Fibroblast of peridontal ligament (primary cell): ENCODE data around the gene TSEN54.
A peak's percentile ranks its signal among the peaks of the same experiment; 100 is the strongest.

ENCODE experiments used
- DNase-seq: peaks from one replicate; pipeline ENCODE4 v3.0.0-alpha.2; 2010; ENCODE audit errors: extremely low read depth

The TSEN54 gene

DNA sequence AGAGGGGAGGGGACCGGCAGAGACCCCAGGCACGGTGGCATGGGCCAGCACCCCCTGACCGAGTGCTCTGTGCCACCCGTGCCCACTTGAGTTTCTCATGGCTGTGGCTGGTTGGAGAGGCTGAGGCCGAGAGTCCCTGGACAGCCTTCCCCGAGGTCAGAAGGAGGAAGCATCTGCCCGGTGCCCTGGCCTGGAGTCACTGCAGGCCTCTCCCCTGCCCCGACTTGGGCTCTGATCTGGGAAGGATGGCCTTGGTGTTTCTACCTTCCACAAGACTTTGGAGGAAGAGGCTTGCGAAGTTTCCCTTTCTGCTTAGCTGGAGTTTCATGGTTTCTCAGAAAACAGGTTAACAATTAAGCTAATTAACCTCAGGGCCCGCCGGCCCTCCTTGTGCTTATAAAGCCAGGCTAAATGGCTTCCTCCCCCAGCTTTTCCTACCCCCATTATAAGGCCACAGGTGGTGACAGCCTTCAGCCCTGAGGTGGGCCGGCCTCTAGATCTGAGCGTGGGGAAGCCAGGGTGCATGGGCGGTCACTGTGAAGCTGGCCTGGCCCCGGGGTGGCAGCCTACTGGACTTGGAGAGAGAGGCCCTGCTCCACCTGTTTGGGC, 26.5 kb downstream of the TSEN54 start:
- no peak for DNase-seq

DNA sequence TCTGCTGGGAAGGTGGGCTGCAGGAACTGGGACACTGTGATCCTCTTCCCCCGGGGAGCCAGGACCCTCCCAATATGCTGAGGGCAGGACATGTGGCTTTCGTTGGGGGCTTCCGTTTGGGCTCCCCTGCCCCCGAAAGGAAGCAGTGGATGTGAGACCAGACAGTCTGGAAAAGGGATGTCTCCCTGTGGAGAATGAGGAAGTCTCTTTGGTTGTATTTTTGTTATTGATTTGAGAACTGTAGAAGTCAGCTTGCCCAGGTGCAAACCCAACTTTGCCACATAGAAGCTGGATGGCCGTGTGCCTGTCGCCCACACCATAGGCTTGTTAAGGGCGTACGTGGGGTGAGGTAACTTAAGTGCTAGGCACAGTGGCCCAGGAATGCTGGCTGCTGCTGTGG, 27.9 kb downstream of the TSEN54 start:
- DNase-seq = no peak

DNA sequence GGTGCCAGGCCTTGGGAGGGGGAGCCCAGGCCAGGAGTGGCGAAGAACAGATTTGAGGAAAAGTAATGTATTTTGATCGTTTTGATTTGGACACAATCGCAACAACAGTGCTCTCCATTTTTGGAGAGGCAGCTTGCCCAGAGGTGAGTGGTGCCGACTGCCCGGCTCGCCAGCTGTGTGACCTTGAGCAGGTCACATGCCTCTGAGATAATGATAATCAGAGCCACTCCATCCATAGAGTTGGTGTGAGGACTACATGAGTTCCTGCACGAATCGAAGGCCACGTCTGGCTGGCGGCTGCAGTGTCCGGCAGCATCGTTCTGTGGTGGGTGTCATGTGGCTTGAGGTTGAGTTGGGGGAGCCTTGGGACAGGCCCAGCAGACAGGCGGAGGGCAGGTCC, 29.9 kb downstream of the TSEN54 start:
- no peak for DNase-seq

DNA sequence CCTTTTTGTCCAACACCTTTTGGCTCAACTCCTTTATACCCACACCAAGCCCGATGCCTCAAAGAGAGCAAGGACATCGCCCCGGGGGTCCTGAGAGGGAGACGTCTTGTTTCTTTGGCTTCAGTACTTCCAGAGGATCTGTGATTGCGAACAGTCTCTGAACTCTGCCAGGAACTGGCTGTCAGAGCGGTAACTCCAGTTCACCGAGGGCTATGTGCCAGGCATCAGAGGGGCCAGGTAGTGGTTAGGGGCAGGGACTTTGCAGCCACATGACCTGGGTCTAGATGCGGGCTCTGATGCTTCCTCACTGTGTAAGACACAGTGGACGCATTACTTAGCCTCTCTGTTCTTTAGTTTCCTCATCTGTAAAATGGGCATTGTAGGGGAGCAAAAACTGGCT, 30.8 kb downstream of the TSEN54 start:
- DNase-seq = no peak

DNA sequence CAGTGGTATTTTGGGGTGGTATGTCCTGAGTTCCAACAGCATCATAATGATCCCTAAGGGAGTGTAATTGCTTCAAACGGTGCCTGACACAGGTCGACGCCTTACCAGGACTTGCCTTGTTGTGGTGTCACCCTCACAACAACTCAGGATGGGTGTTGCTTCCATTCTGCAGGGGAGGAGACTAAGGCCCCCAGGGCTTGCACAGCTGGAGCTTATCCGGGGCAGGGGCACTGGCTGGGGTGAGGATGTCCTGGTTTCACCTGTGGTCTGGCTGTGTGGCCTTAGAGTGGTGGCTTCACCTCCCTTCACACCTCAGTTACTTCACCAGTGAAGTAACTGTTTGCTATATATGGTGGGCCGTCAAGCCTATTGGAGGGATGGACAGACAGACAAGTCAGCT, 32.5 kb downstream of the TSEN54 start:
- no peak for DNase-seq

DNA sequence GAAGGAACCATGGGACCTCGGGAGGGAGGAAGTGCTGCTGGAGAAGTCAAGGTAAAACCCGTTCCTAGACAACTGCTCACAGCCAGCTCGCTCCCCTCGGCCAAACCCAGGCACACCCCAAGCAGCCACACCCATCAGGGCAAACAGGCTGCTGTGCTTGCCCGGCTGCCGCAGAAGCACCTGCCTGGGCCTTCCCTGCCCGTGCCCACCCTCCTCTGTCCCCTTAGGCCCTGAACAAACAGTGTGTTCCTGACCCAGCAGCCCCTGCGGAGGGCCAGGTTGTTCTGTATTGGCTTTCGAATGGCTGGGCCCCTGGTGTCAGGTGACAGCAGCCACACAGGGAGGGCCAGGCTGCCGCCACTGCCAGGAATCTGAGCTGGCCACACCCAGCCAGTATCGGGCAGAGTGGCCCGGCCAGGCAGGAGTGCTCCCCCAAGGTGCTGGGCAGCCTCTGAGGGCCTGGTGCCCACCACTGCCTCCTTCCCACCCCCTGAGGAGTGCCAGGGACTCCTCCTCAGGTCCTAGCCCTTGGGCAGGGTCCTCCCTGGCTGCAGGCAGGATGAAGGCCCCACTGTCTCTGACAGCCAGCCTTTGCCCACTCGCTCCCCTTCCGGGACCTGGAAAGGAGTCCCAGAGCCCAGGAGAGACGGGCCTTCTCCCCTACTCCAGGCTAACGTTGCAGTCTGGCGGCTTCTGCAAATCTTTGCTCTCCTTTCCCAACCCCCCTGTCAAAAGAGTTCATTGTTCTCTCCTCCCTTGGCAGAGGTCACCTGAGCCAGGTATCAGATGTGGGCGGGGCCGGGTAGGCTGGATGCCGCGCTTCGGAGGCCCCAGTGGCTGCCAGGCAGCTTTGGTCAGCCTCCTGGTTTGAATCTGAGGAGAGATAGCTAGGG, 33.2 kb downstream of the TSEN54 start:
- DNase-seq = no peak

DNA sequence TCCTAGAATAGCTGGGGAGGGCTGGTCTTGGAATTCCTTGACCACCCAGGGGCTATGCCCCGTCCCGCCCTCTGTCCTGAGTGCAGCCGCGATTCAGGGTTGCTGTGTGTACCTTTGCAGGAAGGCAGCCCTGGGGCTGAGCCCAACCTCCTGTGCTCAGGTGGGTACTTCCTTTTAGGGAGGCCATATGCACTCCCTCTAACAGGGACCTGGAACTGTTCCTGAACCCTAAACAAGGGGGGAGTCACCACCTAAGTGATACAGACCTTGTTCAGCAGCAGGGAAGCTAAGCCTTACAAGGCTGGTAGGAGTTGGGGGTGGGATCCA, 33.8 kb downstream of the TSEN54 start:
- no peak for DNase-seq

DNA sequence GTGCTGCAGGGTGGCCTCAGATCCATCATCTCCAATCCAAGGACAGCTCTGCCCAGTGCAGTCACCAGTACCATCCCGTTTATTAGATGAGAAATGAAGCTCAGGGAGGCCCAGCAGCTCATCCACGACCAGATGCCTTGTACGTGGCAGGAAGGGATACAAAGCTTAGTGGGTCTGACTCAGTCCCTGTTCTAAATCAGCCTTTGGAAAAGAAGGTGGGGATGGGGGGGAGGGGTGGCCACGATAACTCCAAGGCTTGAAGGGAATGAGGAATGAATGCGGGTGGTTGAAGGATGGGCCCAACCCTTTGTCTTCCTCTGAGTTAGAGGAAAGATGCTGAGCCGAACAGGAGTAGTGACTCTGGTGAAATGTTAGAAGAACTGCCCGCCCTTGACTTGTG, 34.9 kb downstream of the TSEN54 start:
- no peak for DNase-seq

DNA sequence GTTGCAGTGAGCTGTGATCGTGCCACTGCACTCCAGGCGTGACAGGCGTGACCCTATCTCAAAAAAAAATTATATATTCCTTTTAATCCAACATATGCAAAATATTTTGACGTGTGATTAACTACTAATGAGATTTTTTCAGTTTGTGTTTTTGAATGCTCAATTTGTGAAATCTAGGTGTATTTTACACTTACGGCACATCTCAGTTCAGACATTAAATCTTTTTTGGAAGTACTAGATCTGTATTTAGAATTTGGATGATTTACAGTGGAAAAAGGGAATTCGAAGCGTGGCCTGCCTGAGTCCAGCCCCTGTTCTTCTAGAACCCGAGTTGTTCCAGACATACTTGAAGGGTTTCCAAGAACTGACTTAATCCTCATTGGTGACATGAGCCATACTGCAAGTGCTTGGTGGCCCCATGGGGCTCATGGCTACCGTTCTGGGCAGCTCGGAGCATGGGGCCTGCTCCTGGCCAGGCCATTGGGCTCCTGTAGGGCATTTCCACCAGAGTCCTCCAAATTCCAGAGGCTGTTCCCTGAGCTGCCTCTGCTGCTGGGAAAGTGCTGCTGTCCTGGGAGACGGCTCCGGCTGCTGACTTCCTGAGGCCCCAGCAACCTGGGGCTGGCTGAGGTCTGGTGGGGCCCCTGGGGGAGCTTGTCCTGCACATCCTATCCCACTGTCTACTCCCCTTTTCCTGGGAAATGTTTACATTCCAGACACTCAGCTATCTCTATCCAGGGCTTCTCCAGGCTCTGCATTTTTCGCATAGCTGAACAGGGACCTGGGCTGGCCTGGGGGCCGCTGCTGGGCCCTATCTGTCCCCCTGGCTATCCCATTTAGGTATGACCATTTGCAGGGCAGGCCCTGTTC, 36.3 kb downstream of the TSEN54 start:
- no peak for DNase-seq

DNA sequence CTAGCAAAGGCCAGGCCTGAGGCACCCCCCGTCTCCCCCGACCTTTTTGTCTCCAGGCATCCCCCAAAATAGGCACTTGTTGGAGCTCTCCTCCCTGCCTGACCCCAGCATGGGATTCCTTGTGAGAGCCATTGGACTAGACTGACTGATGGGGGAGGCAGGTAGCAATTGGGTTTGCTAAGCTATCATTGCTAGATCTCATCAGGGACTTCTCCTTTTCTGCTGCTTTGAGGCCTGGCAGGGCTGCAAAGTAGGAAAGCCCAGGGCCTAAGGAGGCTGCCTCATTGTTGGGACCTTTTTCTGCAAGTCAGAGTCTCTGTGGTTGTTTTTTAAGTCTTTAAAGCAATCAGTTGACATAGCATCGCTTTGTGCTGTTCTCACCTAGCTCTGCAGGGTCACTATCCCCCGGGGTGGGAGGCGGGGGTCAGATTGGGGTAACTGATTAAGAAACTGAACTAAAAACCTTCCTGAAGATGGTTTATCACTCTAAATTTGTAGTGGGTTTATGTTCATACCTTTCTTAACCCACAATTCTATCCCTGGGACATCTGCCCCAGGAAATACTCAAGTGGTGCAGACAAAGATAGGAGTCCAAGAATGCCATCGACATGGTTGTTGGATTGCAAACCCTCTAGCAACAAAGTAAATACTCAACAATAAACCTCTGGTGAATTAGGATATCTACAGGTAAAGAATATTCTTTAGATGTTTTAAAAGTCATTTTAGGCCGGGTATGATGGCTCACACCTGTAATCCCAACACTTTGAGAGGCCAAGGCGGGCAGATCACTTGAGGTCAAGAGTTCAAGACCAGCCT, 37.2 kb downstream of the TSEN54 start:
- no peak for DNase-seq

DNA sequence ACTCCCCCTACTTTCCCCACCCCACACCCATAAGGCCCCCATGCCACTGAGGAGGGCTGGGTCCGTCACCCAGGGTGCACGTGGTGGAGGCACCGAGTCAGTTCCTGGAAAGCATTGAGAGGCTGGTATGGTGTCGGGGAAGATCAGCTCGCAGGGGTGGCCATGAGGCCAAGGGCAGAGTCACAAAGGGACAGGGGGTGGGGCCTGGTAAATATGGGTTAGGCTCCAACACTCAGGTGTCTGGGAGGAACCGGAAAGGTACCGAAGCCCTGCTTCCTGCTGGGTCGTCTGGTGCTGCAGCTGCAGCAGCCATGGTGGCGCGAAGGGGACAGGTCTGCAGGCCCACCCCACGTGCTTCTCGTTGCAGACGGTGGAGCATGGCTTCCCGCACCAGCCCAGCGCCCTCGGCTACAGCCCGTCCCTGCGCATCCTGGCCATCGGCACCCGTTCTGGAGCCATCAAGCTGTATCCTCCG, 39.4 kb downstream of the TSEN54 start:
- DNase-seq = no peak

DNA sequence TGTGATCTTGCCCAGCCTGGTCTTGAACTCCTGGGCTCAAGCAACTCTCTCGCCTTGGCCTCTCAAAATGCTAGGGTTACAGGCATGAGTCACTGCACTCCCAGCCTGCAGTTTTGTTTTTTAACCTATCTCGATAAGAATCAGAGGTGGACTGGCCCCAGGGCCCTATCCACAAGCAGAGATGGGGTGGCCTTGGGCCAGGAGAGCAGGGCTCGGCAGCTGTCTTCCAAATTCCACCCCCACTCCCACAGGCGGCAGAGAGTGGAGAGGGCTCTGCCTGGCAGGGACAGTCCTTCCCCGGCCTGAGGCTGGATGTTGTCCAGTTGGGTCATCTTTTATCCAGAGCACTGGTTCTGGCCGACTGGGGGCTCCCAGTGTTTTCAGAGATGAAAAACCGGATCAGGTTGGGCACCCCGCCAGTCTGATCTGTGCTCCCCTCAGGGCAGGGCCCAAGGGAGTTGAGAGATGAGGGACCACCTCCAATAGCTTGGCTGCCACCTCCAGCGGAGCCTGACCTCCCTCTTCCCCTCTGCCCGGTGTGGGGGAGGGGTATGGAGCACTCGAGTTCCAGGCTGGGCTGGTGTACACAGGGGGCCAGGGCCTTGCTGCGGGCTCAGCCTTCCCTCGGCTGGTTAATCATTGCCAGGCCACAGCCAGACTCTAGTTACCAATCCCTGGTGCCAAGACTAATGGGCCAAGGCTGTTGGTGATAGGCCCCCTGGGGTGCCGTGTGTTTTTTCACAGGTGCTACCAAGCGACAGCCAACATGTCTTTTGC, 40.9 kb downstream of the TSEN54 start:
- peak; percentile 9 for DNase-seq

DNA sequence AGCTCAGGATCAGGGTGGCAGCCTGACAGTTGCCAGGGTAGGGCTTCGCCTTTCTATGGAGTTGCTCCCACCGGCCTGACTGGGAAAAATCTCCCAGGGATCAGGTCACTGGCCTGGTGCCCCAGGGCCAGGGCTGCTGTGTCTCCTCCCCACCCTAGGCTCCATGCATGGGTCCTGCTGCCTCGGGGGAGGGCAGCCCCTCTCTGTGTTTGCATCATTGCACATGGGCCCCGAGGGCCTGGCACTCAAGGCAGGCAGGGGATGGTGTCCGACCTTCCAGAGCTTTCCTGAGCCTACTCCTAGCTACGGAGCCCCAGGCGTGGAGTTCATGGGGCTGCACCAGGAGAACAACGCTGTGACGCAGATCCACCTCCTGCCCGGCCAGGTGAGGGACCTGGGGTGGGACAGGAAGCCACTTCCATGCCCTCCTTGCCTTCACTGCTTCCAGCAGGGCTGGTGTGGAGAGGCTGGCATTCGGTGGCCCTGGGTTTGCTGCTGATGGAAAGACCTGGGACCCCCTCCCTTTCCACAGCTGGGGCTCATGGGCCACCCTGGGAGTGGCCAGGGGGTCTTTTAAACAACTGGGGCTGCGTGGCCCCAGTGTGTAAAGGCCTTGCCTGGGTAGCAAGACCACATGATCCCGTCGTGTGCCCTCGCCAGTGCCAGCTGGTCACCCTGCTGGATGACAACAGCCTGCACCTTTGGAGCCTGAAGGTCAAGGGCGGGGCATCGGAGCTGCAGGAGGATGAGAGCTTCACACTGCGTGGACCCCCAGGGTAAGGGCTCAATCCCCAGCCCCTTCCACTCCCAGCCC, 41.7 kb downstream of the TSEN54 start:
- no peak for DNase-seq

DNA sequence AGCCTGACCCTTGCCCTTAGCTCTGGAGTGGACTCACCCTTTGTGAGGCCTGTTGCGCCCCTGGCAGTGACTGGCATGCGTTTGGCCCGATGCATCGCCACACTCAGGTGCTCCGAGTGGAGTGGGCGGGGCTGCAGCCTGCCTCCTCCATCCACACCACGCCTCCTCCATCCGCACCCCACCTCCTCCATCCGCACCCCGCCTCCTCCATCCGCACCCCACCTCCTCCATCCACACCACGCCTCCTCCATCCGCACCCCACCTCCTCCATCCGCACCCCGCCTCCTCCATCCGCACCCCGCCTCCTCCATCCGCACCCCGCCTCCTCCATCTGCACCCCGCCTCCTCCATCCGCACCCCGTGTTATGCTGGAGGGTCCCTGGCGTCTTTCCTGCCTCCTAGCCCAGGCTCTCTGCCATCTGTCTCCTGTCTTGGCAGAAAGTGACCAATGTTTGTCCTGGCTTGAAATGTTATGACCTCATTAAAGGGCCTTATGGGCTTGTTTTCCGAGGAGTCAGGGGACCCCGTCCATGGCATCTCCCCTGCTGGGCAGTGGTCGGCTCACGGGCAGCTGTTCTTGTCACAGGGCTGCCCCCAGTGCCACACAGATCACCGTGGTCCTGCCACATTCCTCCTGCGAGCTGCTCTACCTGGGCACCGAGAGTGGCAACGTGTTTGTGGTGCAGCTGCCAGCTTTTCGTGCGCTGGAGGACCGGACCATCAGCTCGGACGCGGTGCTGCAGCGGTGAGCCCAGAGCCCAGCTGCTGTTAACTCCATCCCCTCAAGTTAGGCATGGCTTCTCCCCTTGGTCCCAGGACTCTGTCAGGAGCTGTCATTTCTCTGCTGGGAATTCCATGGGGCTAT, 42.6 kb downstream of the TSEN54 start:
- no peak for DNase-seq

DNA sequence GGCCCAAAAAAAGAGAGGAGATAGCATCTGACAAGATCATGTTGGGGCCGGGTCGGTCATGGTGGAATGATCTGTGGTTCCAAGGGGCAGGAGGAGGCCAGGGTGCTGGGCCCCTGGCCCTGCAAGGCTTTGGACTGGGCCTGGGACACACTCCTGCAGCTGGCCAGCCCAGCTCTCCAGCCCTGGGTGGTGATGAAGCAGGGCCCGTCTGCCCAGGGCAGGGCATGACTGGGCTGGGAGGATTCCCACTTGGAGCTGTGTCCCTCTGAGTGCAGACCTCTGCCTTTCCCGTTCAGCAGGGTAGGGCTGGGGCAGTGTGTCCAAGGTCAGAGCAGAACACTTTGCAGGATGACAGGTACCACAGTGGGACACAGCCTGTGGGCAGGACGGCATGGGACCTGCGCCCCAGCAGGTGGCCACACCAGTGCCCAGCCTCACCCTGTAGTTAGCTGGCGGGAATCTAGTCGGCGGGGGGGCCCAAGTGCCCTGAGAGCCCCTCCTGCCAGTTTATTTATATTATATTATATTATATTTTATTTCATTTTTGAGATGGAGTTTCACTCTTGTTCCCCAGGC, 43.7 kb downstream of the TSEN54 start:
- DNase-seq = no peak

DNA sequence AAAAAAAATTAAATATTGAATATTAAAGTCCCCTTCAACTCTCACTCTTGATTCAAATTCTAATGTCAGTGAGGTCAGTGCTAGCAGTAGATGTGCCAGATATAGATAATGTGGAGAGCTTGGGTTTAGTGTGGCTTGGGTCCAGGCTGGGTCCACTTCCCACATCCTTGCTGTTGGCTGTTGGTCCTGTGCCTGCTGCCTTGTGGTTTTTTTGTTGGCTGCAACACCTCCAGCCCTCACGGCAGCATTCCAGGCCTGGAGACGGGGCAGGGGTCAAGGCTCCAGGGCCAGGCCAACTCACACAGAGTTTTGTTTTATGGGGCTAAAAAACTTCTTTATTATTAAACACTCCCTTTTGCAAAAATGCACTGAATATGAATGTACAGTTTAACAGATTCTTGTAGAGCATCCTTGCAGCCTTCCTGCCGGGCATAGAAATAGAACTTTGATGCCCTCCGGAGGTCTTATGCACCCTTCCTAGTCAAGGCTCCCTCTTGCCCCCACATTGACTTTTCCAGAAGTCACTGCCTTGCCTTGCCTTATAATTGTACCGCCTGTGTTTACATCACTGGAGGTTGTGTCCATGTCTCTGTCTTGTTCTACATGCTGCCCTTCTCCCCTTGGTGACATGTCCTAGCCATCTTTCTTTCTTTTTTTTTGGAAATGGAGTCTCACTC, 45.7 kb downstream of the TSEN54 start:
- DNase-seq = peak; percentile 55

DNA sequence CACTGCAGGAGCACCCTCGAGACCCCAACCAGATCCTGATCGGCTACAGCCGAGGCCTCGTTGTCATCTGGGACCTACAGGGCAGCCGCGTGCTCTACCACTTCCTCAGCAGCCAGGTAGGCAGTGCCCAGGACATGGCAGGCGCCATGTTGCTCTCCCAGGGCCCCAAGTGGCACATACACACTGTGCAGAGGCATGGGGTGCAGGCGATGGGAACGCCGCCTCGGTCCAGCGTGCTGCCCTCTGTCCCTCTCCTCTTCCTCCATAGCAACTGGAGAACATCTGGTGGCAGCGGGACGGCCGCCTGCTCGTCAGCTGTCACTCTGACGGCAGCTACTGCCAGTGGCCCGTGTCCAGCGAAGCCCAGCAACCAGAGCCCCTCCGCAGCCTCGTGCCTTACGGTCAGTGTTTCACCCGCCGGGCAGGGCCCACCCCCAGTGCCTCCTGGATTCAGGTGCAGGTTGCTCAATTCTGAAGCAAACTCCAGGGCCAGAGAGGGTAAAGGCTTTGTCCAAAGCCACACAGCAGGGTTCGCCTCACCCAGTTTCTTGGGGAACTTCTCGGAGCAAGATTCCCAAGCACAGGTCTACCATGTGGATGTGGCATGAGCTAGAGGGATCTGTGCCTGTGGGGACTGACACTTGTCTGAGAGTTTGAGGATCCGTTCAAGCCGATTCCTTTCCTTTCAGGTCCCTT, 46.9 kb downstream of the TSEN54 start:
- no peak for DNase-seq
